GM23338 (cell line): Measurements from ENCODE around the gene GHRHR. TPM values are rescaled to one million over a fixed set of nuclear protein-coding genes. Genes with fewer than 3 reads are reported as not detected.

ENCODE experiments used
- ATAC-seq: fragments of 200-7000 bp; cut with Tn5 transposase; 3 replicates; pipeline ENCODE4 v1.9.1; 2020
- DNase-seq: peaks from one replicate; pipeline ENCODE4 v3.0.0-alpha.2; 2015; ENCODE audit warnings: low spot score
- H2AFZ ChIP-seq: fragments of 200-600 bp; sonication (generic); 2 replicates; pipeline ENCODE4 v1.8.0; 2016; ENCODE audit warnings: antibody characterized with exemption, mild to moderate bottlenecking, moderate library complexity
- H3F3A ChIP-seq: fragments of 200-600 bp; sonication (generic); replicated peaks from 2 replicates; pipeline ENCODE4 v1.8.0; 2017; ENCODE audit warnings: antibody characterized with exemption, mixed run types, low read depth
- H3K27ac ChIP-seq: fragments of 200-600 bp; sonication (generic); 2 replicates; pipeline ENCODE4 v1.6.1; 2016; ENCODE audit warnings: low read depth
- H3K27me3 ChIP-seq: fragments of 200-600 bp; sonication (generic); 2 replicates; pipeline ENCODE4 v1.8.0; 2016; ENCODE audit warnings: mild to moderate bottlenecking, mixed run types, moderate library complexity; ENCODE audit not compliant: insufficient read depth
- H3K36me3 ChIP-seq: fragments of 200-600 bp; sonication (generic); 2 replicates; pipeline ENCODE4 v1.8.0; 2016; ENCODE audit warnings: mild to moderate bottlenecking; ENCODE audit not compliant: insufficient read depth
- H3K4me1 ChIP-seq: fragments of 200-600 bp; sonication (generic); 2 replicates; pipeline ENCODE4 v1.8.0; 2016; ENCODE audit warnings: mild to moderate bottlenecking, moderate library complexity; ENCODE audit not compliant: insufficient read depth
- H3K4me2 ChIP-seq: fragments of 200-600 bp; sonication (generic); 2 replicates; pipeline ENCODE4 v1.7.1; 2017; ENCODE audit warnings: mixed run types
- H3K4me3 ChIP-seq: fragments of 200-600 bp; sonication (generic); 2 replicates; pipeline ENCODE4 v1.6.1; 2016; ENCODE audit warnings: mixed run types
- H3K79me2 ChIP-seq: fragments of 200-600 bp; sonication (generic); replicated peaks from 2 replicates; pipeline ENCODE4 v1.8.0; 2017; ENCODE audit warnings: mild to moderate bottlenecking; ENCODE audit not compliant: insufficient read depth
- H3K9me2 ChIP-seq: fragments of 200-600 bp; sonication (generic); 2 replicates; pipeline ENCODE4 v1.8.0; 2017; ENCODE audit not compliant: insufficient read depth
- H4K20me1 ChIP-seq: fragments of 200-600 bp; sonication (generic); replicated peaks from 2 replicates; pipeline ENCODE4 v1.8.0; 2017; ENCODE audit warnings: mild to moderate bottlenecking; ENCODE audit not compliant: insufficient read depth
- H3K27ac Mint-ChIP-seq: 2 replicates; pipeline ENCODE4 v1.8.0; 2020; ENCODE audit warnings: inconsistent platforms, mild to moderate bottlenecking, moderate library complexity, mixed read lengths
- H3K27me3 Mint-ChIP-seq: 3 replicates; pipeline ENCODE4 v1.8.0; 2022; ENCODE audit warnings: low read depth, mild to moderate bottlenecking, moderate library complexity, mixed read lengths, inconsistent platforms; ENCODE audit not compliant: insufficient read depth, poor library complexity
- H3K36me3 Mint-ChIP-seq: 3 replicates; pipeline ENCODE4 v1.8.0; 2021; ENCODE audit warnings: low read depth, mild to moderate bottlenecking, inconsistent platforms, moderate library complexity, mixed read lengths
- H3K4me1 Mint-ChIP-seq: 3 replicates; pipeline ENCODE4 v1.8.0; 2020; ENCODE audit warnings: mild to moderate bottlenecking, inconsistent platforms, mixed read lengths
- H3K4me3 Mint-ChIP-seq: 3 replicates; pipeline ENCODE4 v1.8.0; 2021; ENCODE audit warnings: moderate library complexity, mild to moderate bottlenecking, inconsistent platforms, mixed read lengths
- H3K9me3 Mint-ChIP-seq: 3 replicates; pipeline ENCODE4 v1.8.0; 2020; ENCODE audit warnings: moderate library complexity, mild to moderate bottlenecking, inconsistent platforms, mixed read lengths
- EZH2 ChIP-seq: fragments of 200-600 bp; sonication (generic); IDR thresholded peaks from one replicate; pipeline ENCODE4 v1.8.0; 2017; ENCODE audit warnings: antibody characterized with exemption, mild to moderate bottlenecking, low read depth; ENCODE audit not compliant: unreplicated experiment
- STAT1 ChIP-seq: IDR thresholded peaks from one replicate; pipeline ENCODE4 v1.6.1; 2016; ENCODE audit warnings: antibody characterized with exemption; ENCODE audit not compliant: unreplicated experiment
- polyA plus RNA-seq: library from polyadenylated mRNA; unstranded; fragments of >200 nt; fragmentation: Nextera tagmentation; extraction: Ambion mirVana; gene quantifications from 2 replicates; pipeline ENCODE4 v1.2.1, GENCODE V29; 2016
- total RNA-seq: library from RNA; depleted of rRNA; stranded (reverse); fragments of >200 nt; shearing (Covaris generic); gene quantifications from 2 replicates; pipeline ENCODE4 v1.2.3, GENCODE V29; 2014
- TF ChIP-seq, protein P1 (sequence below): IDR thresholded peaks from 2 replicates; pipeline ENCODE4 v1.6.1; 2016; ENCODE audit warnings: antibody characterized with exemption
- TF ChIP-seq, protein P2 (sequence below): fragments of 250-450 bp; sonication (Bioruptor Pico); IDR thresholded peaks from 2 replicates; pipeline ENCODE4 v1.5.0; 2020; ENCODE audit warnings: mild to moderate bottlenecking, moderate library complexity

Gene GHRHR
- total and polyA plus RNA-seq, 2 experiments from 2014 or later, result 2.2 TPM; not detected in 1

DNA sequence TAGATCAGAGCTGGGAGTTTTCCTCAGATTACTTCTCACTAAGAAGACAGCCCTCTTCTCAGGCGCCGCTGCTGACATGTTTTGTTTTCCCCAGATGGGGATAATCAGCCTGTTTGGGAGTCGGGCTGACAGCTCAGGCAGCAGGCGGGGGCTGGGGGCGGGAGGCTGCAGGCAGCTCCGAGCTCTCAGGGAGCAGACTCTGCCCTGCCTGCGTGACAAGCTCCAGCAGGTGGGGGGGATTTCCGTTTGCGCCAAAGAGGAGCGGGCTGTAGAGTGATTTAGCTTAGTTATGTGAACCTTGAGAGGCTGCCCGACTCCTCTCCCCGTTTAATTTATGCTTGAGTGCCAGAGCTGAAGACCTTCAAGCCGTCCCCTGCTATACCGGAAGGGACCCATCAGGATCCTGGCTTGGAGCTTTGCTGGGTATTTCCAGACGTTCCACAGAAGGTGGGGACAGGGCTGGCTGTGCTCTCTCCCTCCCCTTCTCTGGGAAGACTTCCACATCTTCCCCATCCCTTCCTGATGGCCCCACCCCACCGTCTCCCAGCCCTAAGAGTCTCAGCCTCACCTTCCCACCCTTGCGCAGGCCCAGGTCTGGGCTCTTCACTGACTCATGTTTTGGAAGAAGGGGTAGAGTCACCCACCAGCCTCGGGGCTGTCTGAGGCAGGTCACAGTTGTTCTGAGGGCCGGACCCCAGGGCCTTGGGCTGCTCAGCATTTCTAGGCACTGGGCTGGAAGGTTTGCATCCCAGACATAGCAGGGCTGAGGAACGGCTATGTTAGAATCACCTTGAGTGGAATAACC lies 63.6 kb downstream of the GHRHR start:
- peaks cover 21% of the 10 kb centered on the region for H3K4me1 Mint-ChIP-seq
- TF ChIP-seq STAT1 (no peak), EZH2 (no peak)
- TF ChIP-seq, protein P1, sequence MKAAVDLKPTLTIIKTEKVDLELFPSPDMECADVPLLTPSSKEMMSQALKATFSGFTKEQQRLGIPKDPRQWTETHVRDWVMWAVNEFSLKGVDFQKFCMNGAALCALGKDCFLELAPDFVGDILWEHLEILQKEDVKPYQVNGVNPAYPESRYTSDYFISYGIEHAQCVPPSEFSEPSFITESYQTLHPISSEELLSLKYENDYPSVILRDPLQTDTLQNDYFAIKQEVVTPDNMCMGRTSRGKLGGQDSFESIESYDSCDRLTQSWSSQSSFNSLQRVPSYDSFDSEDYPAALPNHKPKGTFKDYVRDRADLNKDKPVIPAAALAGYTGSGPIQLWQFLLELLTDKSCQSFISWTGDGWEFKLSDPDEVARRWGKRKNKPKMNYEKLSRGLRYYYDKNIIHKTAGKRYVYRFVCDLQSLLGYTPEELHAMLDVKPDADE, result no peak
- TF ChIP-seq, protein P2, sequence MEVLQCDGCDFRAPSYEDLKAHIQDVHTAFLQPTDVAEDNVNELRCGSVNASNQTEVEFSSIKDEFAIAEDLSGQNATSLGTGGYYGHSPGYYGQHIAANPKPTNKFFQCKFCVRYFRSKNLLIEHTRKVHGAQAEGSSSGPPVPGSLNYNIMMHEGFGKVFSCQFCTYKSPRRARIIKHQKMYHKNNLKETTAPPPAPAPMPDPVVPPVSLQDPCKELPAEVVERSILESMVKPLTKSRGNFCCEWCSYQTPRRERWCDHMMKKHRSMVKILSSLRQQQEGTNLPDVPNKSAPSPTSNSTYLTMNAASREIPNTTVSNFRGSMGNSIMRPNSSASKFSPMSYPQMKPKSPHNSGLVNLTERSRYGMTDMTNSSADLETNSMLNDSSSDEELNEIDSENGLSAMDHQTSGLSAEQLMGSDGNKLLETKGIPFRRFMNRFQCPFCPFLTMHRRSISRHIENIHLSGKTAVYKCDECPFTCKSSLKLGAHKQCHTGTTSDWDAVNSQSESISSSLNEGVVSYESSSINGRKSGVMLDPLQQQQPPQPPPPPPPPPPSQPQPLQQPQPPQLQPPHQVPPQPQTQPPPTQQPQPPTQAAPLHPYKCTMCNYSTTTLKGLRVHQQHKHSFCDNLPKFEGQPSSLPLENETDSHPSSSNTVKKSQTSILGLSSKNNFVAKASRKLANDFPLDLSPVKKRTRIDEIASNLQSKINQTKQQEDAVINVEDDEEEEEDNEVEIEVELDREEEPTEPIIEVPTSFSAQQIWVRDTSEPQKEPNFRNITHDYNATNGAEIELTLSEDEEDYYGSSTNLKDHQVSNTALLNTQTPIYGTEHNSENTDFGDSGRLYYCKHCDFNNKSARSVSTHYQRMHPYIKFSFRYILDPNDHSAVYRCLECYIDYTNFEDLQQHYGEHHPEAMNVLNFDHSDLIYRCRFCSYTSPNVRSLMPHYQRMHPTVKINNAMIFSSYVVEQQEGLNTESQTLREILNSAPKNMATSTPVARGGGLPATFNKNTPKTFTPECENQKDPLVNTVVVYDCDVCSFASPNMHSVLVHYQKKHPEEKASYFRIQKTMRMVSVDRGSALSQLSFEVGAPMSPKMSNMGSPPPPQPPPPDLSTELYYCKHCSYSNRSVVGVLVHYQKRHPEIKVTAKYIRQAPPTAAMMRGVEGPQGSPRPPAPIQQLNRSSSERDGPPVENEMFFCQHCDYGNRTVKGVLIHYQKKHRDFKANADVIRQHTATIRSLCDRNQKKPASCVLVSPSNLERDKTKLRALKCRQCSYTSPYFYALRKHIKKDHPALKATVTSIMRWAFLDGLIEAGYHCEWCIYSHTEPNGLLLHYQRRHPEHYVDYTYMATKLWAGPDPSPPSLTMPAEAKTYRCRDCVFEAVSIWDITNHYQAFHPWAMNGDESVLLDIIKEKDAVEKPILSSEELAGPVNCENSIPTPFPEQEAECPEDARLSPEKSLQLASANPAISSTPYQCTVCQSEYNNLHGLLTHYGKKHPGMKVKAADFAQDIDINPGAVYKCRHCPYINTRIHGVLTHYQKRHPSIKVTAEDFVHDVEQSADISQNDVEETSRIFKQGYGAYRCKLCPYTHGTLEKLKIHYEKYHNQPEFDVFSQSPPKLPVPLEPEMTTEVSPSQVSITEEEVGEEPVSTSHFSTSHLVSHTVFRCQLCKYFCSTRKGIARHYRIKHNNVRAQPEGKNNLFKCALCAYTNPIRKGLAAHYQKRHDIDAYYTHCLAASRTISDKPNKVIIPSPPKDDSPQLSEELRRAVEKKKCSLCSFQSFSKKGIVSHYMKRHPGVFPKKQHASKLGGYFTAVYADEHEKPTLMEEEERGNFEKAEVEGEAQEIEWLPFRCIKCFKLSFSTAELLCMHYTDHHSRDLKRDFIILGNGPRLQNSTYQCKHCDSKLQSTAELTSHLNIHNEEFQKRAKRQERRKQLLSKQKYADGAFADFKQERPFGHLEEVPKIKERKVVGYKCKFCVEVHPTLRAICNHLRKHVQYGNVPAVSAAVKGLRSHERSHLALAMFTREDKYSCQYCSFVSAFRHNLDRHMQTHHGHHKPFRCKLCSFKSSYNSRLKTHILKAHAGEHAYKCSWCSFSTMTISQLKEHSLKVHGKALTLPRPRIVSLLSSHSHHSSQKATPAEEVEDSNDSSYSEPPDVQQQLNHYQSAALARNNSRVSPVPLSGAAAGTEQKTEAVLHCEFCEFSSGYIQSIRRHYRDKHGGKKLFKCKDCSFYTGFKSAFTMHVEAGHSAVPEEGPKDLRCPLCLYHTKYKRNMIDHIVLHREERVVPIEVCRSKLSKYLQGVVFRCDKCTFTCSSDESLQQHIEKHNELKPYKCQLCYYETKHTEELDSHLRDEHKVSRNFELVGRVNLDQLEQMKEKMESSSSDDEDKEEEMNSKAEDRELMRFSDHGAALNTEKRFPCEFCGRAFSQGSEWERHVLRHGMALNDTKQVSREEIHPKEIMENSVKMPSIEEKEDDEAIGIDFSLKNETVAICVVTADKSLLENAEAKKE (CRISPR knock-in tag), result no peak
- ATAC-seq (peak; percentile 78), DNase-seq (peak; percentile 58)
- Histone ChIP-seq H3K4me1 (peaks cover 6% of the 10 kb centered on the region), H4K20me1 (no peaks in the 10 kb centered on the region), H3K79me2 (no peaks in the 10 kb centered on the region), H3K4me3 (no peak overlapping the region), H3K36me3 (no peaks in the 10 kb centered on the region), H3K27ac (no peak overlapping the region), H3K9me2 (no peaks in the 10 kb centered on the region), H3K4me2 (peak overlapping the region; percentile 55; the same call in 1 of the 2 replicates), H3K27me3 (no peaks in the 10 kb centered on the region), H2AFZ (peak overlapping the region; percentile 66; the same call in 1 of the 2 replicates), H3F3A (no peaks in the 10 kb centered on the region)
- H3K27ac Mint-ChIP-seq, result no peak overlapping the region
- H3K9me3 Mint-ChIP-seq, result no peaks in the 10 kb centered on the region
- H3K4me3 Mint-ChIP-seq, result no peak overlapping the region
- H3K36me3 Mint-ChIP-seq, result no peaks in the 10 kb centered on the region
- peaks cover 27% of the 10 kb centered on the region for H3K27me3 Mint-ChIP-seq
